Measurements from ENCODE around the gene ARHGEF16. TPM values are rescaled to one million over a fixed set of nuclear protein-coding genes. Genes with fewer than 3 reads are reported as not detected.
A peak's percentile ranks its signal among the peaks of the same experiment; 100 is the strongest.

ARHGEF16 gene
- not detected for total RNA-seq

GRCh38 chr1:3453891-3454810 is at the start of gene ARHGEF16:
Gene ARHGEF16, plus strand, starts transcription at chr1:3454665. Its CDS starts 8,420 bp downstream, at chr1:3463085.
- CTCF ChIA-PET, result interaction anchor here (0.9 to 2.3 kb wide), 3 partner anchors 18 to 31 kb away, joined by 3 to 8 read pairs (median 4); no protein-coding TSS in a partner anchor
- no peak within 1 kb of the TSS for H3K27ac Mint-ChIP-seq
- H3K4me3 Mint-ChIP-seq, result peak within 1 kb of the TSS; percentile 16
- H3K4me1 Mint-ChIP-seq, result peaks cover 8% of the 10 kb centered on the region
- no peak for DNase-seq
- peaks cover 11% of the 10 kb centered on the region for H3K27me3 Mint-ChIP-seq
- H3K36me3 Mint-ChIP-seq (ENCODE audit: low read depth), result no peaks in the 10 kb centered on the region
- H3K9me3 Mint-ChIP-seq, result no peaks in the 10 kb centered on the region
- POLR2A ChIA-PET, result no interaction called here

GRCh38 chr1:3404801-3405200 is 49.7 kb upstream of the ARHGEF16 start:
- POLR2A ChIA-PET, result no interaction called here
- H3K27me3 Mint-ChIP-seq, result no peaks in the 10 kb centered on the region
- H3K36me3 Mint-ChIP-seq (ENCODE audit: low read depth), result no peaks in the 10 kb centered on the region
- H3K27ac Mint-ChIP-seq, result no peak overlapping the region
- CTCF ChIA-PET, result no interaction called here
- no peaks in the 10 kb centered on the region for H3K4me1 Mint-ChIP-seq
- no peak for DNase-seq
- H3K4me3 Mint-ChIP-seq, result no peak overlapping the region
- H3K9me3 Mint-ChIP-seq, result no peaks in the 10 kb centered on the region

GRCh38 chr1:3405491-3405890 is 49.0 kb upstream of the ARHGEF16 start:
- H3K4me3 Mint-ChIP-seq, result no peak overlapping the region
- H3K27ac Mint-ChIP-seq, result no peak overlapping the region
- no peaks in the 10 kb centered on the region for H3K36me3 Mint-ChIP-seq (ENCODE audit: low read depth)
- no peaks in the 10 kb centered on the region for H3K27me3 Mint-ChIP-seq
- ChIA-PET CTCF (no interaction called here), POLR2A (no interaction called here)
- H3K4me1 Mint-ChIP-seq, result no peaks in the 10 kb centered on the region
- no peaks in the 10 kb centered on the region for H3K9me3 Mint-ChIP-seq
- DNase-seq, result no peak

GRCh38 chr1:3405974-3406867 is 48.2 kb upstream of the ARHGEF16 start:
- Mint-ChIP-seq H3K36me3 (ENCODE audit: low read depth) (no peaks in the 10 kb centered on the region), H3K9me3 (no peaks in the 10 kb centered on the region), H3K4me3 (no peak overlapping the region), H3K27ac (no peak overlapping the region), H3K27me3 (no peaks in the 10 kb centered on the region), H3K4me1 (no peaks in the 10 kb centered on the region)
- ChIA-PET POLR2A (no interaction called here), CTCF (no interaction called here)
- no peak for DNase-seq

GRCh38 chr1:3407021-3407420 is 47.4 kb upstream of the ARHGEF16 start:
- Mint-ChIP-seq H3K4me3 (no peak overlapping the region), H3K36me3 (ENCODE audit: low read depth) (no peaks in the 10 kb centered on the region), H3K4me1 (no peaks in the 10 kb centered on the region), H3K27ac (no peak overlapping the region), H3K9me3 (no peaks in the 10 kb centered on the region), H3K27me3 (no peaks in the 10 kb centered on the region)
- ChIA-PET CTCF (no interaction called here), POLR2A (no interaction called here)
- DNase-seq, result no peak

GRCh38 chr1:3408751-3409266 is 45.7 kb upstream of the ARHGEF16 start:
- Mint-ChIP-seq H3K36me3 (ENCODE audit: low read depth) (no peaks in the 10 kb centered on the region), H3K27me3 (no peaks in the 10 kb centered on the region), H3K9me3 (no peaks in the 10 kb centered on the region), H3K4me3 (no peak overlapping the region), H3K4me1 (no peaks in the 10 kb centered on the region), H3K27ac (no peak overlapping the region)
- ChIA-PET CTCF (no interaction called here), POLR2A (no interaction called here)
- DNase-seq, result no peak

- CTCF ChIA-PET, result no interaction called here
- Mint-ChIP-seq H3K4me1 (no peaks in the 10 kb centered on the region), H3K4me3 (no peak overlapping the region), H3K36me3 (ENCODE audit: low read depth) (no peaks in the 10 kb centered on the region), H3K9me3 (no peaks in the 10 kb centered on the region), H3K27ac (no peak overlapping the region), H3K27me3 (no peaks in the 10 kb centered on the region)
- DNase-seq, result no peak
- POLR2A ChIA-PET, result no interaction called here
Observed at GRCh38 chr1:3409366-3410141, 44.9 kb upstream of the ARHGEF16 start.

GRCh38 chr1:3410142-3410925 is 44.1 kb upstream of the ARHGEF16 start:
- CTCF ChIA-PET, result no interaction called here

GRCh38 chr1:3411806-3412205 is 42.7 kb upstream of the ARHGEF16 start:
- no peak for DNase-seq
- Mint-ChIP-seq H3K4me1 (no peaks in the 10 kb centered on the region), H3K27me3 (no peaks in the 10 kb centered on the region), H3K36me3 (ENCODE audit: low read depth) (no peaks in the 10 kb centered on the region), H3K27ac (no peak overlapping the region), H3K4me3 (no peak overlapping the region), H3K9me3 (peaks cover 3% of the 10 kb centered on the region)
- POLR2A ChIA-PET, result no interaction called here
- CTCF ChIA-PET, result no interaction called here

More at GRCh38 chr1:3410142-3410925, 44.1 kb upstream of the ARHGEF16 start:
- H3K36me3 Mint-ChIP-seq (ENCODE audit: low read depth), result no peaks in the 10 kb centered on the region
- H3K4me3 Mint-ChIP-seq, result no peak overlapping the region
- no peaks in the 10 kb centered on the region for H3K27me3 Mint-ChIP-seq
- H3K9me3 Mint-ChIP-seq, result no peaks in the 10 kb centered on the region
- no peak overlapping the region for H3K27ac Mint-ChIP-seq
- POLR2A ChIA-PET, result no interaction called here
- H3K4me1 Mint-ChIP-seq, result no peaks in the 10 kb centered on the region
- no peak for DNase-seq

- no peaks in the 10 kb centered on the region for H3K4me1 Mint-ChIP-seq
- no peak overlapping the region for H3K27ac Mint-ChIP-seq
- no peak overlapping the region for H3K4me3 Mint-ChIP-seq
- ChIA-PET POLR2A (no interaction called here), CTCF (no interaction called here)
- peaks cover 6% of the 10 kb centered on the region for H3K9me3 Mint-ChIP-seq
- DNase-seq, result no peak
- no peaks in the 10 kb centered on the region for H3K27me3 Mint-ChIP-seq
- H3K36me3 Mint-ChIP-seq (ENCODE audit: low read depth), result no peaks in the 10 kb centered on the region
Observed at GRCh38 chr1:3412376-3412775, 42.1 kb upstream of the ARHGEF16 start.

GRCh38 chr1:3413975-3414710 is 40.3 kb upstream of the ARHGEF16 start:
- Mint-ChIP-seq H3K27me3 (no peaks in the 10 kb centered on the region), H3K27ac (no peak overlapping the region), H3K36me3 (ENCODE audit: low read depth) (no peaks in the 10 kb centered on the region), H3K9me3 (peaks cover 6% of the 10 kb centered on the region), H3K4me3 (no peak overlapping the region), H3K4me1 (no peaks in the 10 kb centered on the region)
- ChIA-PET POLR2A (no interaction called here), CTCF (no interaction called here)
- no peak for DNase-seq
